Esophagus squamous epithelium (tissue), 4 donors: Measurements from ENCODE around the gene RBKS.

ENCODE experiments used
- POLR2A ChIP-seq, 4 donors: fragments of 450-650 bp; IDR thresholded peaks; one replicate each; pipeline ENCODE4 v1.6.1; 2017; ENCODE audit warnings: antibody characterized with exemption in 4 of 4, mild to moderate bottlenecking in 4 of 4, moderate library complexity in 3 of 4
- TF ChIP-seq, protein P1 (sequence below), 6 experiments: fragments of 450-650 bp in 4 of 6; fragments of 200-600 bp in 2 of 6; sonication (generic) in 2 of 6; IDR thresholded peaks; one replicate each; pipeline ENCODE4 v1.5.1; 2016 to 2019; ENCODE audit warnings: antibody characterized with exemption in 6 of 6, mild to moderate bottlenecking in 4 of 6, moderate library complexity in 4 of 6

DNA sequence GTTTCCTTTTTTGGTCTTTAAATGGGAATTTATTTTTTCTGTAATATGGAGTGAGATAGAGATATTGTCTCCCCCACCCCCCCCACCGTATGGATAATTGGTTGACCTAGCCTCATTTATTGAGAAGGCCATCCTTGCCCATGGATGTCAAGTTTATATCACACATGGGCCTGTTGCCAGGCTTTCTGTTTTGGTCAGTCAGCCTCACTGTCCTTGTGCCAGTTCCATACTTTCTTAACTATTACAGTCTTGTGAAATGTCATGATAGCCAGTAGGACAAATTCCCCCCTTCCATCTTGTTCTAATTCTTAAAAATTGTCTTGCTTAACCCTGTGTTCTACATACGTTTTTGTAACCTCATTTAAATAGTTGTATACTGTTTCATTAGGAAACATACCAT lies 12.8 kb upstream of the RBKS start:
- TF ChIP-seq, protein P1, sequence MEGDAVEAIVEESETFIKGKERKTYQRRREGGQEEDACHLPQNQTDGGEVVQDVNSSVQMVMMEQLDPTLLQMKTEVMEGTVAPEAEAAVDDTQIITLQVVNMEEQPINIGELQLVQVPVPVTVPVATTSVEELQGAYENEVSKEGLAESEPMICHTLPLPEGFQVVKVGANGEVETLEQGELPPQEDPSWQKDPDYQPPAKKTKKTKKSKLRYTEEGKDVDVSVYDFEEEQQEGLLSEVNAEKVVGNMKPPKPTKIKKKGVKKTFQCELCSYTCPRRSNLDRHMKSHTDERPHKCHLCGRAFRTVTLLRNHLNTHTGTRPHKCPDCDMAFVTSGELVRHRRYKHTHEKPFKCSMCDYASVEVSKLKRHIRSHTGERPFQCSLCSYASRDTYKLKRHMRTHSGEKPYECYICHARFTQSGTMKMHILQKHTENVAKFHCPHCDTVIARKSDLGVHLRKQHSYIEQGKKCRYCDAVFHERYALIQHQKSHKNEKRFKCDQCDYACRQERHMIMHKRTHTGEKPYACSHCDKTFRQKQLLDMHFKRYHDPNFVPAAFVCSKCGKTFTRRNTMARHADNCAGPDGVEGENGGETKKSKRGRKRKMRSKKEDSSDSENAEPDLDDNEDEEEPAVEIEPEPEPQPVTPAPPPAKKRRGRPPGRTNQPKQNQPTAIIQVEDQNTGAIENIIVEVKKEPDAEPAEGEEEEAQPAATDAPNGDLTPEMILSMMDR (IDR thresholded peaks at IDR 0.05) = no peak
- no peak for TF ChIP-seq POLR2A (IDR thresholded peaks at IDR 0.05)
